HFFc6 (cell line): ENCODE measurements around the gene GPBP1L1. TPM values are rescaled to one million over a fixed set of nuclear protein-coding genes. Genes with fewer than 3 reads are reported as not detected.

Experiments used
- DNase-seq: peaks from one replicate; pipeline ENCODE4 v3.0.0-alpha.2; 2018
- H3K27ac Mint-ChIP-seq: 2 replicates; pipeline ENCODE4 v1.8.0; 2020; ENCODE audit warnings: mild to moderate bottlenecking, mixed read lengths
- H3K27me3 Mint-ChIP-seq: 2 replicates; pipeline ENCODE4 v1.8.0; 2021; ENCODE audit warnings: mild to moderate bottlenecking, moderate library complexity, mixed read lengths; ENCODE audit not compliant: insufficient read depth
- H3K36me3 Mint-ChIP-seq: 2 replicates; pipeline ENCODE4 v1.8.0; 2021; ENCODE audit warnings: low read depth, mixed read lengths
- H3K4me1 Mint-ChIP-seq: 2 replicates; pipeline ENCODE4 v1.8.0; 2020; ENCODE audit warnings: low read depth, mixed read lengths
- H3K4me3 Mint-ChIP-seq: 2 replicates; pipeline ENCODE4 v1.8.0; 2020; ENCODE audit warnings: mild to moderate bottlenecking, moderate library complexity, mixed read lengths
- H3K9me3 Mint-ChIP-seq: 2 replicates; pipeline ENCODE4 v1.8.0; 2020; ENCODE audit warnings: mild to moderate bottlenecking, mixed read lengths
- CTCF ChIP-seq: fragments of 200-600 bp; sonication (generic); IDR thresholded peaks from 2 replicates; pipeline ENCODE4 v1.5.0; 2021; ENCODE audit warnings: antibody characterized with exemption, mild to moderate bottlenecking
- total RNA-seq, 6 experiments: library from RNA; stranded (reverse); fragmentation: NEBNext Ultra II Directional; extraction: Animal tissue kit (Norgen Biotek cat#: 25700); gene quantifications; 2 replicates in 1 of 6; 3 replicates in 5 of 6; pipeline ENCODE4 v1.2.3, GENCODE V29; 2021

Gene GPBP1L1
- total RNA-seq, 6 experiments from 2014 or later: 66.5 to 76.7 (median 68.1) TPM

- Mint-ChIP-seq H3K36me3 (peaks cover 36% of the 10 kb centered on the region), H3K27ac (no peak overlapping the region), H3K27me3 (no peaks in the 10 kb centered on the region; the same call in 1 of the 2 replicates), H3K4me3 (no peak overlapping the region), H3K4me1 (0 out of 2 replicates have a peak, but pooled peaks cover 5% of the 10 kb centered on the region), H3K9me3 (no peaks in the 10 kb centered on the region)
- DNase-seq: no peak
- no peak for TF ChIP-seq CTCF
Observed at GRCh38 chr1:45659222-45659621, 27.1 kb downstream of the GPBP1L1 start.

- TF ChIP-seq CTCF: no peak
- Mint-ChIP-seq H3K36me3 (peaks cover 36% of the 10 kb centered on the region), H3K27ac (peak overlapping the region; percentile 29; the same call in 1 of the 2 replicates), H3K4me3 (no peak overlapping the region), H3K4me1 (0 out of 2 replicates have a peak, but pooled peaks cover 5% of the 10 kb centered on the region), H3K27me3 (no peaks in the 10 kb centered on the region; the same call in 1 of the 2 replicates), H3K9me3 (no peaks in the 10 kb centered on the region)
- no peak for DNase-seq
Observed at GRCh38 chr1:45658171-45658570, 28.2 kb downstream of the GPBP1L1 start.

- Mint-ChIP-seq H3K36me3 (peaks cover 41% of the 10 kb centered on the region), H3K27me3 (no peaks in the 10 kb centered on the region; the same call in 1 of the 2 replicates), H3K4me3 (no peak overlapping the region), H3K9me3 (no peaks in the 10 kb centered on the region), H3K4me1 (0 out of 2 replicates have a peak, but pooled peaks cover 5% of the 10 kb centered on the region), H3K27ac (no peak overlapping the region)
- DNase-seq: no peak
- no peak for TF ChIP-seq CTCF
Observed at GRCh38 chr1:45656573-45657226, 29.6 kb downstream of the GPBP1L1 start.

- Mint-ChIP-seq H3K27ac (no peak overlapping the region), H3K36me3 (peaks cover 33% of the 10 kb centered on the region), H3K9me3 (no peaks in the 10 kb centered on the region), H3K27me3 (no peaks in the 10 kb centered on the region; the same call in 1 of the 2 replicates), H3K4me1 (0 out of 2 replicates have a peak, but pooled peaks cover 5% of the 10 kb centered on the region), H3K4me3 (no peak overlapping the region)
- no peak for TF ChIP-seq CTCF
- DNase-seq: no peak
Observed at GRCh38 chr1:45654540-45655280, 31.6 kb downstream of the GPBP1L1 start.

GRCh38 chr1:45647248-45648021 lies 38.9 kb downstream of the GPBP1L1 start:
- no peak for TF ChIP-seq CTCF
- H3K27ac Mint-ChIP-seq: no peak overlapping the region; the same call in 1 of the 2 replicates
- no peak overlapping the region for H3K4me3 Mint-ChIP-seq
- peaks cover 16% of the 10 kb centered on the region for H3K36me3 Mint-ChIP-seq
- H3K9me3 Mint-ChIP-seq: no peaks in the 10 kb centered on the region
- no peaks in the 10 kb centered on the region for H3K4me1 Mint-ChIP-seq
- H3K27me3 Mint-ChIP-seq: peaks cover 4% of the 10 kb centered on the region; the same call in 1 of the 2 replicates
- no peak for DNase-seq
